NCI-H345 treated with DMSO at 0.1 percent for 48 hours (cell line): ENCODE results near the gene DNM2.
A peak's percentile ranks its signal among the peaks of the same experiment; 100 is the strongest.

ENCODE experiments used
- DNase-seq: peaks from one replicate; lab custom pipeline; 2025; ENCODE audit not compliant: unreplicated experiment; lab: John Stamatoyannopoulos, UW

Gene DNM2

GRCh38 chr19:10690341-10690781 lies 27.5 kb upstream of the DNM2 start:
- no peak for DNase-seq

DNA sequence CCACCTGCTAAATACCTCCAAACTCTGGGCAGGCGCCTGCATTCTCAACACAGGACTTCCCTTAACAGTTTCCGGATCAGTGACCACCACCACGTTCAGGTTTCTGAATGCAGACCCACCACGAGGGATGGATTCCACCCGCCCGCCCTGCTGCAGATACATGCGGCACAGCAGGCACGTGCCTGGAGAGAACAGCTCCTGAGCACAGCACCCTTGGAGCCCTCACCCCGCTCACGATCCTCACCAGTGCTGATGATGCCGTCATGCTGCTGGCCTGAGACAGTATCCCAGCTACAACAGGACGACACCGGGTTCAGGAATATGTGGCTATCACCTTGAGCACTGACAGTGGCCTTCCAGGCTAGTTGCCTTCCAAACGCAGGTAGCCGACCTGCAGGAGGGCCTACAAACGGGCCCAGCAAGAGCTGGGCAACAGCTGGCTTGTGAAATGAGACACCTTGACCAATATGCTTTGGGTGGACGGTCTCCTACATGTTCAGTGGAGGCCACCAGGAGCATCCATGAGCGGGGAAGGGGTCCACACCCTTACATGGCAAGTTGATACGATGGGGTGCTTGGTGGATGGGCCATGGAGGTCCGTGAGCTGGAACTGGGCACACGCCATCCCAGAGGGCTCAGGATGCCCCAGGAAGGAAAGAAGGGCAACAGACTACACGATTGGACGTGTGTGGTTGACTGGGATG lies 26.5 kb upstream of the DNM2 start:
- DNase-seq = no peak

DNA sequence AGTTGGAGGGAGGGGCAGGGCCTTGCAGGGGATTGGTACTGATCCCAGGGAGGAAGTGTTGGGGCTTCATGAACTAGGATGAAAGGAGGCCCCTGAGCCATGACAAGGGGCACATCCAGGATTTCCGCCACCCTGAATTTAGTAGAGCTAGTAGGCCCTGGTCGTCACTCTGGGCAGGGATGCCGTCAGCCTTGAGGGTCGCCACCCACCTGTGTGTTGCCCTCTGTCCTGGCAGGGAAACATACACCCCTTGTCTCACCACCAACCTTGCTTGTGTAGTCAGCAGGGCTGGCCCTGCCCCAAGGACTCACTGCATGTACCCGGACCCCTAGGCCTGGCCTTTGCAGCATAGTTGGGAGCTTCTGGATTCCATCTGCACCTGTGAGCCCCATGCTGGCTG lies 26.0 kb upstream of the DNM2 start:
- DNase-seq = no peak

DNA sequence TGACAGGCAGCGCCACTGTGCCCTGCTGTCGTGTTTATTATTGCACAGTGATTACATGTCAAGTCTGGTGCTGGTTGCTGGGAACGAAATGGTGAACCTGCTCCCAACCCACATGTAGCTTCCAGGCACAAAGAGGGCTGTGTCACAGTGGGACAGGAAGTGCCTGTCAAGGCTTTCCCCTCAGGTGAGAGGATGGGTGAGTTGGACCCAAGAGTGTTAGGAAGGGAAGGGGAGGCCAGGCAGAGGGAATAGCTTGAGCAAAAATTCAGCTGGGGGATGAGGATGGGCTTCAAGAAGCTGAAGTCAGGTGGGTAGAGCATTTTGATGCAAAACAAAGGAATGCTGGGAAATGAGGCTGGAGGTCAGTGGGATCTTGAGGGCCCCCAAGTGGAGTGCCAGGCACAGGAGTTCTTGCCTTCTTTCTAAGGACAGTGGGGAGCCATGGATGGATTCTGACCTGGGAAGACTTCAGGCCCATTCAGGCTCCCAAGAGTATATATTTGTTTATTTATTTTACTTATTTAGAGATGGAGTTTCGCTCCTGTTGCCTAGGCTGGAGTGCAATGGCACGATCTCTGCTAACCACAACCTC lies 25.1 kb upstream of the DNM2 start:
- DNase-seq = no peak

DNA sequence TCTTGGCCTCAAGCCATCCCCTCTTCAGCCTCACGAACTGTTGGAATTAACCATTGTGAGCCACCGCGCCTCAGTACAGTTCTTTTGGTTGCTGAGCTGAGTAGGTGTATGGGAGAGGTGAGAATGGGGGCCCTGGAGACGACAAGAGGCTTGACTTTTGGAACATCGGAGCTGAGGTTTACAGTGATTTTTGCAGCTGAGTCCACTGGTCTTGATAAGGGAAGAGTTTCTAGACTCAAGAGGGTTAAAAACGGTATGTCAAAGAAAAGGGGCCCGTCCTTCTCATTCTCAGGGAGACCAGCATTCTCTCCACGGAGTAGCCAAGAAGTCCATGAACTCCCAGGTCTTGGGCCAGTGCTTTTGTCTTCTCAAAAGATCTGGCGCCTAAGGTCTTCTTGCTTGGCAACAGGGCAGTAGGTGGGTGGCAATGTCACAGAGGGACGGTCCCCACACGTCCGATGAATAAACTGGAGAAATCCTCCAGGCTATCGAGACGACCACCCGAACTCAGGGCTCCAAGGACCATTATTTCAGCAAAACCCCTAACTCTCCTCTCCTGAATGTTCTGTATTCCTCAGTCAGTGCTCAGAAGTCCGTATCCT lies 23.1 kb upstream of the DNM2 start:
- DNase-seq = no peak

DNA sequence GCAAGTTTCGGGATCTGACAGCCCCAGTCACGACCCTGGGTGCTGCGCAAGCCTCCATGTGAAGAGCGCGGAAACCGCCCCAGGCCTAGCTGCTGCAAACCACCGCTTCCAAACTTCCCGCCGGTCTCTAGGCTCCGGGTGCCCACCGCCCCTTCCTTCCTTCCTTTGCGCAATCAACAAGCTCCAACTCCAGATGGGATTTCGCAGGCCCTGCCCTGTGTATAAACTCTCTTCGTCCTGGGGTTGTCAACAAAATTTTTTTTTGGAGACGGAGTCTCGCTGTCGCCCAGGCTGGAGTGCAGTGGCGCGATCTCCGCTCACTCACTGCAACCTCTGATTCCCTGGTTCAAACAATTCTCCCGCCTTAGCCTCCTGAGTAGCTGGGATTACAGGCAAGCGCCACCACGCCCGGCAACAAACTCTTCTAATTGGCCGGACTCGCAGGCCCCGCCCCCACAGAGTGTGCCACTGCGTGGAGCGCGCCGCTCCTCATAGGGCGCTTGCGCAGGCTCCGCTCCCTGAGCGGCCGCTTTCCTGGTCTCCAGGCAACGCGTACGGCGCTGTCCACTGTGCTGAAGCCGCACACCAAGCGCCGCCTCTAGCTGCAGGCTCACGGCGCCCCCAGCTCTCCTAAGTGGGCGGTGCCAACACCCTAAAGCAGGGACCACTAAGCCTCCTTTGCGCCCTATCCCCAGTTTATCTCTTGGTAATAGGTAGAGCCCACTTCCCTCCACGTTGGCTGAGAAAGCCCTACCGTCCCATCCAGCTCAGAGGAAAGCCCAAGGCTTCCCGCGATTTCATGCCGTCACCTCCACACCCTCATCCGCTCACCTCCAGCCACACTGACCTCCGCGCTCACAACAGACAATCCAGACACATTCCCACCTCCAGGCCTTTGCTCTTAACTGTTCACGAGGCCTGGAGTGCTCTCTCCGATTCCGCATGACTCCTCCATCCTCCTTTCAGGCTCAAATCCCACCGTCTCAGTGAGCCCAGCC lies 22.2 kb upstream of the DNM2 start:
- DNase-seq = peak; percentile 92

DNA sequence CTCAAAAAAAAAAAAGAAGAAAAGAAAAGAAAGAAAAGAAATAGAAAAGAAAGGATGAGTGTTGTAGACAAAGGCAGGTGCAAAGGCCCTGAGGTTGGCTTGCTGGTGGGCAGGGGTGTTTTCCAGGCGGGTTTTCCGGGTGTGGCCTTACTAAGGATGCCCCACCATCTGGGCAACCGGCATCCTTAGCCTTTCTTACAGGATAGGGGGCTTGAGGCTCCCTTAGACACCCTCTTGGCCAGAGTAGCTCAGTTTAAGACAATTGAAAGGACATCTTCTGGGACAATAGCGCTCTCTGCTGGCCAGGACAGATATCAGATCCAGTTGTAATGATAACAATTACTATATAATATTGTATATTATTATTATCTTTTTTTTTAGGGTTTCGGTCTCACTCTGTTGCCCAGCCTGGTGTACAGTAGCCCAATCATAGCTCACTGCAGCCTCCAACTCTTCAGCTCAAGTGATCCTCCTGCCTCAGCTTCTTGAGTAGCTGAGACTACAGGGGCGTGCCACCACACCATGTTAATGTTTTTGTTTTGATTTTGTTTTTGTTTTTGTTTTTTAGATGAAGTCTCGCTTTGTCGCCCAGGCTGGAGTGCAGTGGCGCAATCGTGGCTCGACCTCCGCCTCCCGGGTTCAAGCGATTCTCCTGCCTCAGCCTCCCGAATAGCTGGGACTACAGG lies 18.1 kb upstream of the DNM2 start:
- DNase-seq = peak; percentile 8

- no peak for DNase-seq
Measured at GRCh38 chr19:10701955-10702525, 15.8 kb upstream of the DNM2 start.

GRCh38 chr19:10706990-10707389 lies 10.9 kb upstream of the DNM2 start:
- DNase-seq = no peak

GRCh38 chr19:10707440-10707839 lies 10.4 kb upstream of the DNM2 start:
- no peak for DNase-seq

GRCh38 chr19:10708291-10708690 lies 9.6 kb upstream of the DNM2 start:
- no peak for DNase-seq

- no peak for DNase-seq
Measured at GRCh38 chr19:10712045-10712444, 5.8 kb upstream of the DNM2 start.

GRCh38 chr19:10712754-10713153 lies 5.1 kb upstream of the DNM2 start:
- no peak for DNase-seq

DNA sequence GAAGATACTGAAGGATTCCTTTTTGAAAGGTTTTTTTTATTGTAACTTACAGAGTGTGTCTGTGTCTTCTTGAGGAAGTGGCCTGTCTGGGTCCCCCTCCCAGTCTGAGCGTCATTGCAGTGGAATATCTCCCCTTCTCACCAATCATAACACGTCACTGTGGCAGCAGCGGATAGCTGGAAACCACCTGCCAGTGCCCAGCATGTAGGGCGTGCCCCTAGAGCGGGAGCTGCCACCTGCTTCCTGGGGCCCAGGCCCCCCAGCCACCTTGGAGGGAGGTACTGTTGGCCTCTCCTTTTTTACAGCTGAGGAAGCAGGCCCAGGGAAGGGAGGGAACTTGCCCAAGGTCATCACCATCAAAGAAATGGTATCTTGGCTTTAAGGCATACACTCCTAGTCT lies 4.6 kb upstream of the DNM2 start:
- no peak for DNase-seq

DNA sequence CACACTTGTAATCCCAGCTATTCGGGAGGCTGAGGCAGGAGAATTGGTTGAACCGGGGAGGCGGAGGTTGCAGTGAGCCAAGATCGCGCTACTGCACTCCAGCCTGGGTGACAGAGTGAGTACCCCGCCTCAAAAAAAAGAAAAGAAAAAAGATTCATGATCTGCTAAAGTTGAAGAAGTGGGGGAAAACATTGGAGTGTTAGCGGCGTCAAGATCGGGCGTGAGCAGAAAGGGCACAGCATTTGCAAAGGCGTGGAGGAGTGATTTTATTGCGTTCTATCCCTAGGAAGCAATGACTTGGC lies 874 bp upstream of the DNM2 start:
- no peak for DNase-seq

- no peak for DNase-seq
Measured at GRCh38 chr19:10718205-10719196, 622 bp downstream of the DNM2 start.

GRCh38 chr19:10719466-10719961 lies 1.6 kb downstream of the DNM2 start:
- DNase-seq = no peak

GRCh38 chr19:10720607-10721125 lies 2.8 kb downstream of the DNM2 start:
- no peak for DNase-seq

GRCh38 chr19:10723591-10723990 lies 5.7 kb downstream of the DNM2 start:
- no peak for DNase-seq
